Measurements from ENCODE around the gene JUND. TPM values are rescaled to one million over a fixed set of nuclear protein-coding genes. Genes with fewer than 3 reads are reported as not detected.

JUND gene
- total RNA-seq, 1 experiment from 2014 or later, result 221 TPM

GRCh38 chr19:18270326-18270725, 11.1 kb downstream of the JUND start:
- H3K4me2 ChIP-seq (ENCODE audit: low read length), result no peak overlapping the region
- no peak for ATAC-seq
- intact Hi-C loops (cut with micrococcal nuclease), result no loop called here
- DNase-seq (ENCODE audit: low read depth, low spot score), result no peak
- no peak overlapping the region for H3K9ac ChIP-seq (ENCODE audit: low read length)
- POLR2A ChIA-PET, result interaction anchor here (0.7 kb wide), 1 partner anchor 10 kb away, joined by 3 read pairs; no protein-coding TSS in a partner anchor
- no peak overlapping the region for H3K27ac ChIP-seq (ENCODE audit: low read depth, low read length)
- H4K20me1 ChIP-seq (ENCODE audit: insufficient read depth), result no peaks in the 10 kb centered on the region
- H3K4me3 ChIP-seq (replicated peaks in 1 of 2; ENCODE audit: low read depth in 1 of 2, low read length in 2 of 2), result no peak overlapping the region
- H3K4me1 ChIP-seq (ENCODE audit: control insufficient read depth in 1 of 2, insufficient read depth in 2 of 2, low read length in 2 of 2), result peaks cover 26 to 33% of the 10 kb centered on the region in 2 experiments
- no peaks in the 10 kb centered on the region for H3K9me3 ChIP-seq (ENCODE audit: control insufficient read depth in 1 of 2, insufficient read depth in 1 of 2, low read depth in 1 of 2, low read length in 2 of 2)
- H3K79me2 ChIP-seq (ENCODE audit: insufficient read depth, low read length), result 0 out of 2 replicates have a peak, but pooled peaks cover 3% of the 10 kb centered on the region
- CTCF ChIA-PET, result no interaction called here
- RAD21 ChIA-PET (ENCODE audit: low non-redundant PET in 1 of 2, low total read pairs in 2 of 2, uncharacterized antibody in 2 of 2, unreplicated experiment in 2 of 2), result no interaction called here
- TF ChIP-seq SP1 (IDR thresholded peaks at IDR 0.05; ENCODE audit: low read depth) (no peak), ZBTB33 (IDR thresholded peaks at IDR 0.05; ENCODE audit: extremely low read depth, insufficient replicate concordance, low read length) (no peak), EGR1 (IDR thresholded peaks at IDR 0.05; ENCODE audit: low read depth) (no peak), TCF7L2 (IDR thresholded peaks at IDR 0.05; ENCODE audit: borderline replicate concordance, extremely low read depth, insufficient read depth, insufficient read length) (no peak), CBX3 (IDR thresholded peaks at IDR 0.05; ENCODE audit: low read depth) (no peak), CTCF (IDR thresholded peaks at IDR 0.05 in 2 of 3, conservative IDR thresholded peaks at IDR 0.05 in 1 of 3; ENCODE audit: borderline replicate concordance in 1 of 3, insufficient read depth in 1 of 3, low read depth in 2 of 3, low read length in 2 of 3) (no peak), MAX (IDR thresholded peaks at IDR 0.05) (no peak), YY1 (IDR thresholded peaks at IDR 0.05; ENCODE audit: extremely low read depth, insufficient replicate concordance, low read depth, low read length) (no peak), ELF1 (IDR thresholded peaks at IDR 0.05; ENCODE audit: borderline replicate concordance, low read depth) (no peak), RAD21 (IDR thresholded peaks at IDR 0.05; ENCODE audit: low read depth) (no peak), JUND (IDR thresholded peaks at IDR 0.05) (no peak), SRF (IDR thresholded peaks at IDR 0.05; ENCODE audit: low read depth) (no peak), REST (IDR thresholded peaks at IDR 0.05; ENCODE audit: low read depth) (no peak)
- no TSS peak for BruUV-seq (replicated peaks)
- H3K27me3 ChIP-seq (ENCODE audit: insufficient read depth, low read length), result no peaks in the 10 kb centered on the region
- no peaks in the 10 kb centered on the region for H3K36me3 ChIP-seq (ENCODE audit: control insufficient read depth in 1 of 2, insufficient read depth in 2 of 2, low read length in 2 of 2)
- no peak overlapping the region for H2AFZ ChIP-seq (ENCODE audit: low read depth, low read length, poor library complexity, severe bottlenecking)
- no peaks in the 10 kb centered on the region for H3K9me2 ChIP-seq (ENCODE audit: insufficient read depth)

Data from HCT116 (cell line).